Measurements from ENCODE around the gene TBC1D20.

Gene TBC1D20

DNA sequence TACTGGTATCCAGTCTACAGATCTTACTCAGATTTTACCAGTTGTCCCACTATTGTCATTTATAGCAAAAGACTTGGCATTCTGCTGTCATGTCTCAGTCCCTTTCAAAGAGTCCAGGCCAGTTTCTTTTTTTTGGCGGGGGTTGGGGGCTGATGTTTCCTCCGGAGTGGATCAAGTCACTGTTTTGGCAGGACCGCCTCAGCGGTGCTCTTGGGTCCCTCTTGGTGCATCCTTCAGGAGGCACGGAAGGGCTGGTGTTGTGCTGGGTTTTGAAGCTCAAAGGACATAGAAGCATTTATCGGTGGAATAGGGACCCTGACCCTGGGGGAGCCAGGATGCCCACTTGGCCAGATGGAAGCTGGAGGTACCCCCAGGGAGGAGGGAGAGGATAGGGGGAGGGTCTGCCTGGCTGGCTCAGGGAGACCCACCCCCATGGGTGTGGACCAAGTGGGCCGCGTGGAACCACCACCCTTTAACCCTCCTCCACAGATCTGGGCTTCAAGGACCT lies 43.4 kb downstream of the TBC1D20 start:
- Histone ChIP-seq H3K4me1 (ENCODE audit: control insufficient read depth, insufficient read depth, low read length, unreplicated experiment) (peaks cover 5% of the 10 kb centered on the region), H3K27me3 (ENCODE audit: insufficient read depth, low read length) (no peaks in the 10 kb centered on the region), H2AFZ (ENCODE audit: low read length, unreplicated experiment) (no peak overlapping the region), H3K79me2 (ENCODE audit: control insufficient read depth, insufficient read depth, low read length, unreplicated experiment) (peaks cover 5% of the 10 kb centered on the region), H3K27ac (ENCODE audit: low read depth, low read length) (no peak overlapping the region), H3K36me3 (ENCODE audit: insufficient read depth, low read length) (peaks cover 17% of the 10 kb centered on the region; the same call in 1 of the 2 replicates), H3K4me3 (ENCODE audit: low read depth, low read length) (no peak overlapping the region)

DNA sequence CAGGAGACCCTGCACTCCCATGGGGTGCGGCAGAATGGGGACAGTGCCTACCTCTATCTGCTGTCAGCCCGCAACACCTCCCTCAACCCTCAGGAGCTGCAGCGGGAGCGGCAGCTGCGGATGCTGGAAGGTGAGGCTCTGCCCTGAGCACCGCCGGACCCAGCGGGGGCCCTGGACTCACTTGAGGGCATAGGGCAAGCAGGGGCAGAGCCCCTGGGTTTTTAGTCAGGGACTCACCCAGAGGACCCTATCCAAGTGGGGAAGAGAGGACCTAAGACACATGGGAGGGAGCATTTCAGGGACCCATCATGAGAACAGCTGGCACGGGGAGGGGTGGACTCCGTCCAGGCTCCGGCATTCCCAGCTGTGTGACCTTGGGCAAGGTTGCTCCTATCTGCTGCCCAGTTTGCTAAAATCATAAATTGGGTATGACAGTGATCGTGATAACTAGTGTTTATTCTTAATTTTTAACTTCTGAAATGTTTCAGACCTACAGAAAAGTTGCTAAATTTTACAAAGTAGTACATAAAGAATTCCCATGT lies 44.5 kb downstream of the TBC1D20 start:
- peaks cover 24% of the 10 kb centered on the region for H3K36me3 ChIP-seq (ENCODE audit: insufficient read depth, low read length)
- peaks cover 5% of the 10 kb centered on the region for H3K4me1 ChIP-seq (ENCODE audit: control insufficient read depth, insufficient read depth, low read length, unreplicated experiment)
- H3K27ac ChIP-seq (ENCODE audit: low read depth, low read length): no peak overlapping the region
- H3K4me3 ChIP-seq (ENCODE audit: low read depth, low read length): no peak overlapping the region
- H3K27me3 ChIP-seq (ENCODE audit: insufficient read depth, low read length): no peaks in the 10 kb centered on the region
- peaks cover 13% of the 10 kb centered on the region for H3K79me2 ChIP-seq (ENCODE audit: control insufficient read depth, insufficient read depth, low read length, unreplicated experiment)
- no peak overlapping the region for H2AFZ ChIP-seq (ENCODE audit: low read length, unreplicated experiment)

DNA sequence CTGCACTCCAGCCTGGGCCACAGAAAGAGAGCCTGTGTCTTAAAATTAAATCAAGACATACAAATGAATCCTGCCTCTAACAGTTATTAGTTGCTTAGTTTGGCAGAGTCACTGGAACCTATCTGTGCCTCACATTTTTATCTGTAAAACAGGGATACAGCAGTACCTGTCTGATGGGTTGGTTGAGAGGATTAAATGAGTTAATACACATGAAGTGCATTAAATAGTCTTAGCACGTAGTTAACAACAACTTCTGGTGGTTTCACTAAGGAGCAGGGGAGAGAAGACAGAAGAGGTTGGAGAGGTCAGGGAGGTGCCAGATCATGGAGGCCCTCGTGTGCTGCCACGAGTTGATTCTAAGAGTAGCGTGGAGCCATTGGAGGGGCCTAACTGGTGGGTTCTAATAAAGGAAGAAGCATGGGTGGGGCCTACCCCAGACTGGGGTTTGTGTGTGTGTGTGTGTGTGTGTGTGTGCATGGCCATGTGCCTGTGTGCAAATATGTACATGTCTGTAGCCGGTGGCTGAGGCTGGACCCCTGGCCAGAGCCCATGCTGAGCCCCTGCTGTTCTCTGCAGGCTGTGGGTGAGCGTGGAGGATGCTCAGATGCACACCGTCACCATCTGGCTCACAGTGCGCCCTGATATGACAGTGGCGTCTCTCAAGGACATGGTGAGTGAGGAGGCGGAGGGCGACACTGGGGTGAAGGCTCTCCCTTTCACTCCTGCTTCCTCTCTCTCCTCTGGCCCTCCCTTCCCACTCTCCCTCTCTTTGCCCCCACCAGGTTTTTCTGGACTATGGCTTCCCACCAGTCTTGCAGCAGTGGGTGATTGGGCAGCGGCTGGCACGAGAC lies 45.2 kb downstream of the TBC1D20 start:
- no peak overlapping the region for H2AFZ ChIP-seq (ENCODE audit: low read length, unreplicated experiment)
- peaks cover 5% of the 10 kb centered on the region for H3K4me1 ChIP-seq (ENCODE audit: control insufficient read depth, insufficient read depth, low read length, unreplicated experiment)
- no peak overlapping the region for H3K4me3 ChIP-seq (ENCODE audit: low read depth, low read length)
- H3K36me3 ChIP-seq (ENCODE audit: insufficient read depth, low read length): peaks cover 28% of the 10 kb centered on the region
- no peaks in the 10 kb centered on the region for H3K27me3 ChIP-seq (ENCODE audit: insufficient read depth, low read length)
- H3K27ac ChIP-seq (ENCODE audit: low read depth, low read length): no peak overlapping the region
- peaks cover 20% of the 10 kb centered on the region for H3K79me2 ChIP-seq (ENCODE audit: control insufficient read depth, insufficient read depth, low read length, unreplicated experiment)

DNA sequence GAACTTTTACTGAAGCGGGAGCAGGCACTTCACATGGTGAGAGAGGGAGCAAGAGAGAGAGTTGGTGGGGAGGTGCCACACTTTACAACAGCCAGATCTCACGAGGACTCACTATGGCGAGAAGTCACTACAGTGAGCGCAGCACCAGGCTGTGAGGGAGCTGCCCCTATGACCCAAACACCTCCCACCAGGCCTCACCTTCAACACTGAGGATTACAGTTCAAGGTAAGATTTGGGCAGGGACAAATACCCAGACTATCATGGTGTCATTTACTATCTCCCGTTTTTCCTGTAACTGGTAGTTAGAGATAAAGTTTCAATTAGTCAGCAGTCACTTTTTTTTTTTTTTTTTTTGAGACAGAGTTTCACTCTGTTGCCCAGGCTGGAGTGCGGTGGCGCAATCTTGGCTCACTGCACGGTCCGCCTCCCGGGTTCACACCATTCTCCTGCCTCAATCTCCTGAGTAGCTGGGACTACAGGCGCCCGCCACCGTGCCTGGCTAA lies 46.5 kb downstream of the TBC1D20 start:
- peaks cover 31% of the 10 kb centered on the region for H3K79me2 ChIP-seq (ENCODE audit: control insufficient read depth, insufficient read depth, low read length, unreplicated experiment)
- peaks cover 5% of the 10 kb centered on the region for H3K4me1 ChIP-seq (ENCODE audit: control insufficient read depth, insufficient read depth, low read length, unreplicated experiment)
- peaks cover 34% of the 10 kb centered on the region for H3K36me3 ChIP-seq (ENCODE audit: insufficient read depth, low read length)
- no peak overlapping the region for H2AFZ ChIP-seq (ENCODE audit: low read length, unreplicated experiment)
- H3K4me3 ChIP-seq (ENCODE audit: low read depth, low read length): no peak overlapping the region
- H3K27ac ChIP-seq (ENCODE audit: low read depth, low read length): no peak overlapping the region
- H3K27me3 ChIP-seq (ENCODE audit: insufficient read depth, low read length): no peaks in the 10 kb centered on the region

DNA sequence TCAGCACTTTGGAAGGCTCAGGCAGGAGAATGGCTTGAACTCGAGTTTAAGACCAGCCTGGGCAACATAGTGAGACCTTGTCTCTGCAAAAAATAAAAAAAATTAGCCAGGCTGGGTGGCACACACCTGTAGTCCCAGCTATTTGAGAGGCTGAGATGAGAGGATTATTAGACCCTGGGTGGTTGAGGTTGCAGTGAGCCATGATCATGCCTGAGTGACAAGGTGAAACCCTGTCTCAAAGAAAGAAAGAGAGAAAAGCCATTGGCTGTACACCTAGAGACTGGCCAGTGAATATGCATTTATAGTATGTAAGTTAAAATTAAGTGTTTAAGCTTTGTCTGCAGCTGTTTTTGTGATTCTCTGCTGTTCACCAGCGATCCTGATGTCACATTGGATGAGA lies 48.2 kb downstream of the TBC1D20 start:
- Histone ChIP-seq H3K27ac (ENCODE audit: low read depth, low read length) (no peak overlapping the region), H3K27me3 (ENCODE audit: insufficient read depth, low read length) (no peaks in the 10 kb centered on the region), H3K79me2 (ENCODE audit: control insufficient read depth, insufficient read depth, low read length, unreplicated experiment) (peaks cover 48% of the 10 kb centered on the region), H3K4me1 (ENCODE audit: control insufficient read depth, insufficient read depth, low read length, unreplicated experiment) (peaks cover 16% of the 10 kb centered on the region), H2AFZ (ENCODE audit: low read length, unreplicated experiment) (no peak overlapping the region), H3K4me3 (ENCODE audit: low read depth, low read length) (no peak overlapping the region), H3K36me3 (ENCODE audit: insufficient read depth, low read length) (peaks cover 40% of the 10 kb centered on the region)

DNA sequence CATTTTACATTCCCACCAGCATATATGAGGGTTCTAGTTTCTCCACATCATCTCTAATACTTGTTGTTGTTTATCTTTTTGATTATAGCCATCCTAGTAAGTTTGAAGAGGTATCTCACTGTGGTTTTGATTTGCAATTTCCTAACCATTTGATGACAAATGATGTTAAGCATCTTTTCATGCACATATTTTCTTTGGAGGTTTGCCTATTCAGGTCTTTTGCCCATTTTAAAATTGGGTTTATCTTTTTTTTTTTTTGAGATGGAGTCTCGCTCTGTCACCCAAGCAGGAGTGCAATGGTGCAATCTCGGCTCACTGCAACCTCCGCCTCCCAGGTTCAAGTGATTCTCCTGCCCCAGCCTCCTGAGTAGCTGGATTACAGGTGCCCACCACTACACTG lies 50.3 kb downstream of the TBC1D20 start:
- Histone ChIP-seq H2AFZ (ENCODE audit: low read length, unreplicated experiment) (no peak overlapping the region), H3K4me1 (ENCODE audit: control insufficient read depth, insufficient read depth, low read length, unreplicated experiment) (peaks cover 16% of the 10 kb centered on the region), H3K27ac (ENCODE audit: low read depth, low read length) (no peak overlapping the region), H3K27me3 (ENCODE audit: insufficient read depth, low read length) (no peaks in the 10 kb centered on the region), H3K4me3 (ENCODE audit: low read depth, low read length) (no peak overlapping the region), H3K36me3 (ENCODE audit: insufficient read depth, low read length) (peaks cover 40% of the 10 kb centered on the region), H3K79me2 (ENCODE audit: control insufficient read depth, insufficient read depth, low read length, unreplicated experiment) (peaks cover 59% of the 10 kb centered on the region)

DNA sequence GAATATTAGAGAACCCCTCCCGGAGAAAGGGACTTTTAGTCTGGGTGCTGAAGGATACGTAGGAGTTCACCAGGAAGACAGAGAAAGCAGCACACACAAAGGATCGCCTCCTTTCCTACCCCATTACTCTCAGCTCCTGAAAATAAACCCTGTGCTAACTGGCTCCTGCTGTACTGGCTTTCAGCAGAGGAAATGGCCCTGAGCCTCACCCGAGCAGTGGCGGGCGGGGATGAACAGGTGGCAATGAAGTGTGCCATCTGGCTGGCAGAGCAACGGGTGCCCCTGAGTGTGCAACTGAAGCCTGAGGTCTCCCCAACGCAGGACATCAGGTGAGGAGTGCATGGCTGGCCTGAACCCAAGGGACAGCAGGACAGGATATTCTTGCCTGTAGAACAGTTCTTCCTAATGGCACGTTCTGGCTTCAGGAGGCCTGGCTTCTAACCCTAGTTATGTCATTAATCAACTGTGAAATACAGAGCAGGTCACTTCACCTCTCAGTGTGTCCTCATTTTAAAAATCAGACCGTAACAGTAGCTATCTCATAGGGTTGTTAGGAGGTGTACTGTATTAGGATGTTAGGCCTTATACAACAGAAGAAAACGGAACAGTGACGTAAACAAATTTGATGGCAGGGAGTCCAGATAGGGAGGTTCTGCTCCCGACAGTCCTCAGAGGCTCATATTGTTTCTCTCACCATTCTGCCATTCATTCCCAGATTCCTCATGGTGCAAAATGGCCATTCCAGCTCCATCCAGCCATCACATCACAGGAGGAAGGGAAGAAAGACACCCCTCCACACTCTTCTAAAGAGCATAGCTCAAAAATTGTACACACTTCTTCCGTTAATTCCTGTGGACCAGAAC lies 52.4 kb downstream of the TBC1D20 start:
- Histone ChIP-seq H2AFZ (ENCODE audit: low read length, unreplicated experiment) (no peak overlapping the region), H3K27me3 (ENCODE audit: insufficient read depth, low read length) (no peaks in the 10 kb centered on the region), H3K4me1 (ENCODE audit: control insufficient read depth, insufficient read depth, low read length, unreplicated experiment) (peaks cover 16% of the 10 kb centered on the region), H3K4me3 (ENCODE audit: low read depth, low read length) (peak overlapping the region; percentile 97), H3K27ac (ENCODE audit: low read depth, low read length) (no peak overlapping the region), H3K79me2 (ENCODE audit: control insufficient read depth, insufficient read depth, low read length, unreplicated experiment) (peaks cover 59% of the 10 kb centered on the region), H3K36me3 (ENCODE audit: insufficient read depth, low read length) (peaks cover 36% of the 10 kb centered on the region)

DNA sequence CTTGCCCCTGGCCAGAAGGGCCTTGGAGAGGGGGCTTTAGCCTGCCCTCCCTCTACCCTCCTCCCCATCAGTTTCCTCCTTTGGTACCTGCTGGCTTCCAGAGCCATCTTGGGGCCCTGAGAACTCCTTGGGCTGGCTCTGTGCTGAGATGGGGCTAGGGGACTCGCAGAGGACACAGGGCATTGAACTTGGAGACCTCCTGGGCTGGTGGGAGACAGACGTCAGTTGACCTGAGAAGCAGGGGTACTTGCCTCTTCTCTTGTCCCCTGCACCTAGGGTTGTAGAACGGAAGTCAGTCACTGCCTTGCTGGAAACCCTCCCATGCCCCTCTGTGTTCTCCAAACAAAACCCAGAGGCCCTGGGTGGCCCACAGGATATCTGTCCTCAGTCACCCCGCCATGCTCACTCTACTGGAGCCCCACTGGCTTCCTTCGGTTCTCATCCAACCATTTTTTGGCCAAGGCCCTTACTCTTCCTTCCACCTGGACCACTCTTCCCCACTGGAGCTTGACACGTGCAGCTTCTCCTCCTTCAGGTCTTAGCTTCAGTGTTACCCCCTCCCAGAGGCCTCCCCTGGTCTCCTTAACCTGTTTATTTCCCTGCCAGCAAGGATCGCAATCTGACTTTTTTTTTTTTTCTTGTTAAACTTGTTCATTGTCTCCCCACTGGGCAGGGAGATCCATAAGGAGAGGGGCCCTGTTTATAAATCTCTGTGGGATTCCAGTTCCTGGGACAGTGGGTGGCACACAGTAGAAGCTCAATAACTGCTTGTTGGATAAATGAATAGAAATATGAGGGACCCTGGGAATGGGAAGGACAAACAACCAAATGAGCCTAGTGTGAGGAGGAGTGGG lies 53.3 kb downstream of the TBC1D20 start:
- peaks cover 36% of the 10 kb centered on the region for H3K36me3 ChIP-seq (ENCODE audit: insufficient read depth, low read length)
- peaks cover 16% of the 10 kb centered on the region for H3K4me1 ChIP-seq (ENCODE audit: control insufficient read depth, insufficient read depth, low read length, unreplicated experiment)
- H3K27me3 ChIP-seq (ENCODE audit: insufficient read depth, low read length): no peaks in the 10 kb centered on the region
- peak overlapping the region; percentile 75 for H3K27ac ChIP-seq (ENCODE audit: low read depth, low read length)
- H3K79me2 ChIP-seq (ENCODE audit: control insufficient read depth, insufficient read depth, low read length, unreplicated experiment): peaks cover 55% of the 10 kb centered on the region
- peak overlapping the region; percentile 97 for H3K4me3 ChIP-seq (ENCODE audit: low read depth, low read length)
- H2AFZ ChIP-seq (ENCODE audit: low read length, unreplicated experiment): peak overlapping the region; percentile 16

DNA sequence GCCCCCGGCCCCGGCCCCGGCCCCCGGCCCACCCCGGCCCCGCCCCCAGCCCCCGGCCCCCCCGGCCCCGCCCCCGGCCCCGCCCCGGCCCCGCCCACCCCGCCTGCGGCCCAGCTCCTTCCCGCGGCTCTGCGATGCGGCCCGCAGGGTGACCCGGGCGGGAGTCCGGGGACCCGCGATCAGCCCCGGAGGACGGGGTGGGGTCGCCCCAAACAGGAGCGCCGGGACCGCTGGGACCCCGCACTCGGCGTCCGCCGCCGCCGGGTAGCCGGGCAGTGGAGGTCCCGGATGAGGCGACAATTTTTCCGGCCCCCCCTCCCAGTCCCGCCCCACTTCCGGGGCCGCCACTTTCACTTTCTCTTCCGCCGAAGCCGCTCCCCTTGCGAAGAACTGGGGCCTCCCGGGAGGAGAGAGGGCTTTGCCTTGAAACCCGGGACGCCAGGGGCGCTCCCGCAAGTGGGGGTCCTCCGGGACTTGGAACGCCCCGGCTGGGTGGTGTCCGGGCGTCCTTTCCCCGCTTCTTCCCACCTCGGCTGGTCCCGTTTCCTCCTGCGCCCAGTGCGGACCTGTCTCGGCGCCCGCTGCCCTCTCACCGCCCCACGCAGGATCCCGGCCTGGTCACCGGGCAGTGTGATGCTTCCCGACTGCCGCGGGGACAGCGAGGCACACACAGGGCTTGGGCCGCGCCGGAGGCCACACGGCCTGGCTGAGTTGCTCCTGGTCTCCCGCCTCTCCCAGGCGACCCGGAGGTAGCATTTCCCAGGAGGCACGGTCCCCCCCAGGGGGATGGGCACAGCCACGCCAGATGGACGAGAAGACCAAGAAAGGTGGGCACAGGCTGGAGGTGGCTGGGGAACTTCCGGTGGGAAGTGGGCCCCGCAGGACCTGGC lies 54.1 kb downstream of the TBC1D20 start, which contains the start of gene RBCK1:
Gene RBCK1 (plus strand): TSS at position 347 of the 890 bp plus-strand sequence. CDS start 459 bp downstream, at position 806.
- Histone ChIP-seq H2AFZ (ENCODE audit: low read length, unreplicated experiment) (peak within 1 kb of the TSS; percentile 65), H3K79me2 (ENCODE audit: control insufficient read depth, insufficient read depth, low read length, unreplicated experiment) (peaks cover 49% of the 10 kb centered on the region), H3K4me1 (ENCODE audit: control insufficient read depth, insufficient read depth, low read length, unreplicated experiment) (peaks cover 16% of the 10 kb centered on the region), H3K4me3 (ENCODE audit: low read depth, low read length) (peak within 1 kb of the TSS; percentile 97), H3K27me3 (ENCODE audit: insufficient read depth, low read length) (no peaks in the 10 kb centered on the region), H3K27ac (ENCODE audit: low read depth, low read length) (peak within 1 kb of the TSS; percentile 75), H3K36me3 (ENCODE audit: insufficient read depth, low read length) (peaks cover 32% of the 10 kb centered on the region)
